Sigmoid colon (tissue), 7 donors: ENCODE measurements around the gene TSSK6. TPM values are rescaled to one million over a fixed set of nuclear protein-coding genes. Genes with fewer than 3 reads are reported as not detected.

Experiments
- DNase-seq: peaks from one replicate; pipeline ENCODE4 v3.0.0-alpha.2; 2019
- H3K27ac ChIP-seq, 4 donors: fragments of 200-600 bp; sonication (generic); one replicate each; pipeline ENCODE4 v1.5.1; 2016 to 2019; ENCODE audit warnings: mild to moderate bottlenecking in 1 of 4
- H3K27me3 ChIP-seq, 3 donors: fragments of 200-600 bp; sonication (generic); one replicate each; pipeline ENCODE4 v1.5.1; 2019; ENCODE audit warnings: mild to moderate bottlenecking in 1 of 3
- H3K36me3 ChIP-seq, 4 donors: fragments of 200-600 bp; sonication (generic); one replicate each; pipeline ENCODE4 v1.5.1; 2016 to 2019
- H3K4me1 ChIP-seq, 4 donors: fragments of 200-600 bp; sonication (generic); one replicate each; pipeline ENCODE4 v1.5.1; 2017 to 2019
- H3K4me3 ChIP-seq, 4 donors: fragments of 200-600 bp; sonication (generic); one replicate each; pipeline ENCODE4 v1.5.1; 2017 to 2019; ENCODE audit warnings: mild to moderate bottlenecking in 2 of 4, moderate library complexity in 1 of 4
- H3K9me3 ChIP-seq, 4 donors: fragments of 200-600 bp in 3 of 4; sonication (generic) in 3 of 4; one replicate each; pipeline versions ENCODE4 v1.5.1 to v1.6.1; 2013 to 2019
- EP300 ChIP-seq, 4 donors: sonication (generic); formaldehyde crosslinking; IDR thresholded peaks; one replicate each; pipeline ENCODE4 v1.6.1; 2017; ENCODE audit warnings: antibody characterized with exemption in 4 of 4
- POLR2A ChIP-seq, 2 donors: fragments of 450-650 bp; IDR thresholded peaks; one replicate each; pipeline ENCODE4 v1.6.1; 2016; ENCODE audit warnings: antibody characterized with exemption in 2 of 2, mild to moderate bottlenecking in 2 of 2, moderate library complexity in 2 of 2
- POLR2AphosphoS5 ChIP-seq, 4 donors: sonication (generic); formaldehyde crosslinking; IDR thresholded peaks; one replicate each; pipeline ENCODE4 v1.6.1; 2017; ENCODE audit warnings: antibody characterized with exemption in 4 of 4
- WGBS, 2 donors: extraction: QIAGEN DNeasy Blood & Tissue Kit; methylation state at CpG; one replicate each; pipeline ENCODE4 v1.1.7; 2013; 5-methylcytosine and 5-hydroxymethylcytosine counted together
- intact Hi-C: fragments of 100-400 bp; cut with DNase I; formaldehyde crosslinking; loops from one replicate; pipeline ENCODE4 v1.15.1; 2023
- polyA plus RNA-seq, 3 donors: library from polyadenylated mRNA; stranded (reverse); fragments of 200-250 nt; gene quantifications; one replicate each; pipeline ENCODE4 v1.2.3, GENCODE V29; 2013
- total RNA-seq, 4 donors: library from RNA; depleted of rRNA; stranded (reverse); fragments of >200 nt; gene quantifications; one replicate each; pipeline ENCODE4 v1.1.0, GENCODE V29; 2016
- TF ChIP-seq, protein P1 (sequence below), 4 experiments: fragments of 450-650 bp in 3 of 4; fragments of 200-600 bp in 1 of 4; IDR thresholded peaks; one replicate each; pipeline ENCODE4 v1.5.1; 2016 to 2019; ENCODE audit warnings: antibody characterized with exemption in 4 of 4, mild to moderate bottlenecking in 3 of 4, moderate library complexity in 2 of 4
- donor health status: healthy with polysubstance abuse.
- donor health status: Bipolar disorder and iron deficiency.
- donor health status: healthy.

The TSSK6 gene
- total and polyA plus RNA-seq, 7 donors = 1.2 to 3.3 (median 1.6) TPM

DNA sequence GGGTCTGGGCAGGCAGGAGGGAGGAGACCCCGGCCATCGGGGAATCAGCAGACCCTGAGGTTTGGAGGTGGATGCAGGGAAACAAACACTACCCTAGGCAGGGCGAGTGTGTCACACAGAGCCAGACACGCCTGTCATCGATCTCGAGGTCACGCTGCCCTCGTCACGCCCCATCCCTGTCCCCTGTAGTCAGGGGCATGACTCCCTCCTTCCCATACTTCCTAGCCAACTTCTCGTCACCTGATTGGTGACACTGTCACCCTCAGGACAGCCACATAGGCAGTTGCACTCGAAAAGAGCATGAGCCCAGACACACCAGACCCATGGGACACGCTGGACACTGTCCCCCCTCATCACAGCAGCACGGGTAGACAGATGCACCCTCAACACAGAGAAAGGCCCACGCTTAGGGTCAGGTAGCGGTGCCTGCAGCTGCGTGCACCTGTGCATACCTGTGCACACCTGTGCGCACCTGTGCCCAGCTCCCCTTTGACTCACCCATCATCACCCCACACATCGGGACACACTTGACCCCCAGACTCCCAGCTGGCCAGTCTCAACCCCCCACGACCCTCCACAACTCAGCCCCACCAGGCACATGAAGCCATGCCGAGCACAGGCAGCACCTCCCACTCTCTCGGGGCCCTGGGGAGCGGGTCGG is 34.6 kb upstream of the TSSK6 start:
- Histone ChIP-seq H3K9me3 (no peaks in the 10 kb centered on the region), H3K27me3 (peaks cover 0 to 58% (median 17%) of the 10 kb centered on the region in 3 donors), H3K4me1 (no peaks in the 10 kb centered on the region), H3K36me3 (no peaks in the 10 kb centered on the region), H3K27ac (no peak overlapping the region), H3K4me3 (no peak overlapping the region)
- TF ChIP-seq EP300 (IDR thresholded peaks at IDR 0.05) = no peak
- TF ChIP-seq, protein P1, sequence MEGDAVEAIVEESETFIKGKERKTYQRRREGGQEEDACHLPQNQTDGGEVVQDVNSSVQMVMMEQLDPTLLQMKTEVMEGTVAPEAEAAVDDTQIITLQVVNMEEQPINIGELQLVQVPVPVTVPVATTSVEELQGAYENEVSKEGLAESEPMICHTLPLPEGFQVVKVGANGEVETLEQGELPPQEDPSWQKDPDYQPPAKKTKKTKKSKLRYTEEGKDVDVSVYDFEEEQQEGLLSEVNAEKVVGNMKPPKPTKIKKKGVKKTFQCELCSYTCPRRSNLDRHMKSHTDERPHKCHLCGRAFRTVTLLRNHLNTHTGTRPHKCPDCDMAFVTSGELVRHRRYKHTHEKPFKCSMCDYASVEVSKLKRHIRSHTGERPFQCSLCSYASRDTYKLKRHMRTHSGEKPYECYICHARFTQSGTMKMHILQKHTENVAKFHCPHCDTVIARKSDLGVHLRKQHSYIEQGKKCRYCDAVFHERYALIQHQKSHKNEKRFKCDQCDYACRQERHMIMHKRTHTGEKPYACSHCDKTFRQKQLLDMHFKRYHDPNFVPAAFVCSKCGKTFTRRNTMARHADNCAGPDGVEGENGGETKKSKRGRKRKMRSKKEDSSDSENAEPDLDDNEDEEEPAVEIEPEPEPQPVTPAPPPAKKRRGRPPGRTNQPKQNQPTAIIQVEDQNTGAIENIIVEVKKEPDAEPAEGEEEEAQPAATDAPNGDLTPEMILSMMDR (IDR thresholded peaks at IDR 0.05) = no peak
- no peak for TF ChIP-seq POLR2A (IDR thresholded peaks at IDR 0.05)
- no peak for TF ChIP-seq POLR2AphosphoS5 (IDR thresholded peaks at IDR 0.05)
- intact Hi-C loops = no loop called here
- WGBS, 2 donors = 47 to 72% methylated on average over 23 of the region's 23 CpGs
- DNase-seq = no peak

DNA sequence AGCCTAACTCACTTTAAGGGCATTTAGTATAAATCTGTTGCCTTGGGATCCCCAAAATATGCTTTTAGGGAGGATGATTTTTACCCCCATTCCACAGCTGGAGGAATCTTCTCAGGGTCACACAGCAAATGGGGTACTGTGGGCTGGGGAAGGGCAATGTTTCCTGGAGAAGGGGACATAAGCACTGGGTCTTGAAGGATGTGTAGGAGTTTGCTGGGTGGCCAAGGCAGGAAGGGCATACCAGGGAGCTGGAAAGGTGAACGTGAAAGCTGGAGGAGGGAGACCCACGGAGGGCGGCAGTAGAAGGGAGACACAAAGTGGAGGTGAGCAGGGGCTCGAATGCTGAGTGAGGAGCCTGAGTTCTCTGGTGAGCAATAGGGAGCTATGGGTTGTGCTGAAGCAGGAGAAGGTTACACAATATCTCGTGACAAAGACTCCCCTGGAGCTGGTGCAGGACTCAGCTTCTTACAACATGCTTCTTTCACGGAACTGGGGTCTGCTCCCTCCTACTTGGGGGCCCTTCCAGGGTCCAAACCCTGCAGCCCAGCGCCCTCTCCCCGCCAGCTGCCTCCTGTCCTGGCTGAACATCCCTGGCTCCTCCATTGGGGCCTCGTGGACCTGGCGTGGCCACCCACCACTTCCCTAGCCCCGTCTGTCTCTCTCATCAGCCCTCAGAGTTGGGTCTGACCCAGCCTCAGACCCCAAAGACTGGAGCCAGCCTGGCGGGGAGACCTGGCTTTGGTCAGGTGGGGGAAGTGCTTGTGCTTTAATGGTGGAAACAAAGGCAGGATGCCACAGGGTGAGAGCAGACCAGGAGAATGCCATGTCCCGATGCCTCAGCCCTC is 33.8 kb upstream of the TSSK6 start:
- 55 to 64% methylated on average over 13 of the region's 13 CpGs for WGBS, 2 donors
- Histone ChIP-seq H3K9me3 (no peaks in the 10 kb centered on the region), H3K4me3 (no peak overlapping the region), H3K27ac (no peak overlapping the region), H3K27me3 (peaks cover 3 to 66% (median 25%) of the 10 kb centered on the region in 3 donors), H3K4me1 (no peaks in the 10 kb centered on the region), H3K36me3 (no peaks in the 10 kb centered on the region)
- intact Hi-C loops = no loop called here
- TF ChIP-seq, protein P1 (IDR thresholded peaks at IDR 0.05) = no peak
- TF ChIP-seq EP300 (IDR thresholded peaks at IDR 0.05) (no peak), POLR2AphosphoS5 (IDR thresholded peaks at IDR 0.05) (no peak), POLR2A (IDR thresholded peaks at IDR 0.05) (no peak)
- DNase-seq = no peak

DNA sequence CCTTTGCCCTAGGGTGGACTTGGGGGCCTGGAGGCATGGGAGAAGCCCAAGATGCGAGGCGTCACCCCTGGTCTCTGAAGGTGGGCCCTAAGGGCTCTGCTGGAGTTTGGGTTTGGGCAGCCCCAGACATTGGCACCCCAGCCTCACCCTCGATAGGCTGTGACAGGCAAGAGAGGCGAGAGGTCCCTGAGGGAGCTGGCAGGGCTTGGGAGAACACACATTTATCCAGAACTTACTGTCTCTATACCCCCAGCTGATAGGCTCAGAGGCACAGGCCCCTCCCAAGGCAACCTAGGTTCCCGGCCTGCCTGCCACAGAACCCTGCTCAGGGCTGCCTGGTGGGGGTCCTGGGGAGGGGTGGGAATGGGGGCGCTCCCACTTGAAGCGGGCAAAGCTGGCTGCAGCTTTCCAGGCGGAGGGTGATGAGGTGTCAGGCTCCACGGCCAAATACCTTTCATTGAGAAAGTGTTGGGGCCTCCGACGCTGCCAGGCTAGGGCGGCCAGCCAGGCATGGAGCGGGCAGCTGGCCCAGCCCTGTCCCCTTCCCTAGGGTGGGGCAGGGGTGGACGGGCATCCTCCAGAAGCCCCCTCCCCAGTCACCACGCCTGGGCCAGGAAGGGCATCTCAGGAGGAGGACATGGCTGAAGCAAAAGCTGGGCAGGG is 32.5 kb upstream of the TSSK6 start:
- Histone ChIP-seq H3K36me3 (no peaks in the 10 kb centered on the region), H3K27ac (no peak overlapping the region), H3K27me3 (peaks cover 10 to 79% (median 38%) of the 10 kb centered on the region in 3 donors), H3K4me3 (no peak overlapping the region), H3K4me1 (no peaks in the 10 kb centered on the region), H3K9me3 (no peaks in the 10 kb centered on the region)
- TF ChIP-seq EP300 (IDR thresholded peaks at IDR 0.05) (no peak), POLR2AphosphoS5 (IDR thresholded peaks at IDR 0.05) (no peak), POLR2A (IDR thresholded peaks at IDR 0.05) (no peak)
- TF ChIP-seq, protein P1 (IDR thresholded peaks at IDR 0.05) = no peak
- 45 to 75% methylated on average over 15 of the region's 15 CpGs for WGBS, 2 donors
- intact Hi-C loops = no loop called here
- no peak for DNase-seq

DNA sequence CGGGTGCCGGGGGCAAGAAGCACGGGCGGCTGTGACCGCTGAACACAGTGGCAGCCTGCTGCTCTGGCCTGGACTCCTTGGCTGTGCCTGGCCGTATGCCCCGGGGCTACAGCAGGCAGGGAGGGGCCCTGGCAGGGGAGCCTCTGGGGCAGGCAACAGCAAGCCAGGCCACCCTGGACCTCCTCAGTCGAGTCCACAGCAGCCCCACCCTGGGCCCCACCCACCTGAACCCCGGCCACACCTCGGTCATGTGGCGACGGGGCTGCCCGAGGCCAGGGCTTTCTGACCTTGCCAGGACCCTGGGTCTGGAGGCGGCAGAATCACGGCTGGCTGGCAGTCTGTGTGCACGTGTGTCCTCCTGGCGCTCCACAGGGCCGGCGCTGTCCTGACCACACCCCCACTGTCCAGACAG is 31.4 kb upstream of the TSSK6 start:
- no peak for DNase-seq
- TF ChIP-seq, protein P1 (IDR thresholded peaks at IDR 0.05) = no peak
- TF ChIP-seq POLR2AphosphoS5 (IDR thresholded peaks at IDR 0.05) (no peak), POLR2A (IDR thresholded peaks at IDR 0.05) (no peak), EP300 (IDR thresholded peaks at IDR 0.05) (no peak)
- Histone ChIP-seq H3K4me3 (no peak overlapping the region), H3K9me3 (no peaks in the 10 kb centered on the region), H3K4me1 (no peaks in the 10 kb centered on the region), H3K36me3 (no peaks in the 10 kb centered on the region), H3K27me3 (peaks cover 17 to 90% (median 49%) of the 10 kb centered on the region in 3 donors), H3K27ac (no peak overlapping the region)
- 19 to 62% methylated on average over 19 of the region's 19 CpGs for WGBS, 2 donors
- intact Hi-C loops = no loop called here
